ENCODE results near the gene MACROD2.

- TF ChIP-seq CTCF (optimal IDR thresholded peaks at IDR 0.05 in 1 of 3, IDR thresholded peaks at IDR 0.05 in 1 of 3, conservative IDR thresholded peaks at IDR 0.05 in 1 of 3; ENCODE audit: extremely low read depth in 1 of 3, insufficient read depth in 2 of 3, low read length in 3 of 3) (no peak), EZH2 (IDR thresholded peaks at IDR 0.05; ENCODE audit: low read length) (no peak)
Measured at GRCh38 chr20:15139522-15139921, 1144.2 kb downstream of the MACROD2 start.
